Spleen (tissue), 7 donors: ENCODE results near the gene ADAD2.

Experiments used
- POLR2A ChIP-seq, 3 donors: fragments of 450-650 bp; IDR thresholded peaks; one replicate each; pipeline ENCODE4 v1.5.1; 2017; ENCODE audit warnings: antibody characterized with exemption in 3 of 3, mild to moderate bottlenecking in 1 of 3
- POLR2AphosphoS5 ChIP-seq, 3 donors: sonication (generic); formaldehyde crosslinking; IDR thresholded peaks; one replicate each; pipeline ENCODE4 v1.5.1; 2017; ENCODE audit warnings: antibody characterized with exemption in 3 of 3
- TF ChIP-seq, protein P1 (sequence below), 11 experiments: fragments of 200-600 bp in 7 of 11; fragments of 450-650 bp in 4 of 11; sonication (generic) in 4 of 11; IDR thresholded peaks in 8 of 11; conservative IDR thresholded peaks in 3 of 11; 1 replicate in 7 of 11; 2 replicates in 4 of 11; pipeline versions ENCODE4 v1.4.0 to v1.8.0; 2016 to 2021; ENCODE audit warnings: antibody characterized with exemption in 11 of 11, inconsistent platforms in 4 of 11, mild to moderate bottlenecking in 1 of 11
- donor health status: DM: no; HTN: no; CAD: no; lungs with moderate emphysema.
- donor health status: DM: no; HTN: no; CAD: no.
- donor health status: DM: no; HTN: no; CAD: no.

DNA sequence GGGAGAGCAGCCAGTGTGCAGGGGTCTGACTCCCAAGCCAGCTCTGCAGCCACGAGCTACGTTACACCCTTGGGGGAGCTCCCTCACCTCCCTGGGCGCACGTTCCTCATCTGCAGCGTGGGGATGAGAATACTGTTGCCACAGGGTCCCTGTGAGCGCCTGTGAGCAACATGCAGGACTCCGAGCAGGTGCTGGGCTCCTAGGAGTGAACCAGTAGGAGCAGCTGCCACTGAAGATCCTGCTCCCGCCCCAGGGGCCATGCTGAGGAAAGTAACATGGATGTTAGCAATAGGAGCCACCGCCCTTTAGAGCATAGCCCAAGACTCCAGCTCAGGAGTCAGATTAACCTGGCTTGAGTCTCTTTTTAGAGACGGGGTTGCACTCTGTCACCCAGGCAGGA, 29.9 kb upstream of the ADAD2 start:
- TF ChIP-seq POLR2A (IDR thresholded peaks at IDR 0.05) (no peak), POLR2AphosphoS5 (IDR thresholded peaks at IDR 0.05) (no peak)
- TF ChIP-seq, protein P1, sequence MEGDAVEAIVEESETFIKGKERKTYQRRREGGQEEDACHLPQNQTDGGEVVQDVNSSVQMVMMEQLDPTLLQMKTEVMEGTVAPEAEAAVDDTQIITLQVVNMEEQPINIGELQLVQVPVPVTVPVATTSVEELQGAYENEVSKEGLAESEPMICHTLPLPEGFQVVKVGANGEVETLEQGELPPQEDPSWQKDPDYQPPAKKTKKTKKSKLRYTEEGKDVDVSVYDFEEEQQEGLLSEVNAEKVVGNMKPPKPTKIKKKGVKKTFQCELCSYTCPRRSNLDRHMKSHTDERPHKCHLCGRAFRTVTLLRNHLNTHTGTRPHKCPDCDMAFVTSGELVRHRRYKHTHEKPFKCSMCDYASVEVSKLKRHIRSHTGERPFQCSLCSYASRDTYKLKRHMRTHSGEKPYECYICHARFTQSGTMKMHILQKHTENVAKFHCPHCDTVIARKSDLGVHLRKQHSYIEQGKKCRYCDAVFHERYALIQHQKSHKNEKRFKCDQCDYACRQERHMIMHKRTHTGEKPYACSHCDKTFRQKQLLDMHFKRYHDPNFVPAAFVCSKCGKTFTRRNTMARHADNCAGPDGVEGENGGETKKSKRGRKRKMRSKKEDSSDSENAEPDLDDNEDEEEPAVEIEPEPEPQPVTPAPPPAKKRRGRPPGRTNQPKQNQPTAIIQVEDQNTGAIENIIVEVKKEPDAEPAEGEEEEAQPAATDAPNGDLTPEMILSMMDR (IDR thresholded peaks at IDR 0.05 in 8 of 11, conservative IDR thresholded peaks at IDR 0.05 in 3 of 11), result no peak
